ENCODE results near the gene SVOP. TPM values are rescaled to one million over a fixed set of nuclear protein-coding genes. Genes with fewer than 3 reads are reported as not detected.

Gene SVOP
- total and polyA plus RNA-seq, 5 donors from 2014 or later, result not detected

DNA sequence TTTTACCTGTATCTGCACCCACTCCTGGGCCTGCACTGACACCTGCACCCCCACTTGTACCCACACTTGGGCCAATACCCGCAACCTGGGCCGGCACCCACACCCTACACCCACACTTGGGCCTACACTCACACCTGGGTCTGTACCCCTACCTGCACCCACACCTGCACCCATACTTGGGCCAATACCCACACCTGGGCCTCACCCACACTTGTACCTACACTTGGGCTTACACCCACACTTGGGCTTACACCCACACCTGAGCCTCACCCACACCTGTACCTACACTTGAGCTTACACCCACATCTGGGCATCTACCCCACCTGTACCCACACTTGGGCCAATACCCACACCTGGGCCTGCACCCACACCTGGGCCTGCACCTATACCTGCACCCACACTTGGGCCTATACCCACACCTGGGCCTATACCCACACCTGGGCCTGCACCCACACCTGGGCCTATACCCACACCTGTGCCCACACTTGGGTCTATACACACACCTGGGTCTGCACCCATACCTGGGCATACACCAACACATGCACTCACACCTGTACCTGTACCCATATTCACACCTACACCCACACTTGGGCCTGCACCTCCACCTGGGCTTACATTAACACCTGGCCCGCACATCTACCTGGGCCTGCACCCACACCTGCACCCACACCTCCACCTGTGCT is 101.8 kb downstream of the SVOP start:
- DNase-seq (no peak), ATAC-seq (ENCODE audit: low read depth in 2 of 2) (no peak)
- no peak overlapping the region for H3K4me3 ChIP-seq (ENCODE audit: low read depth, low read length)
- no peaks in the 10 kb centered on the region for H3K4me1 Mint-ChIP-seq
- peaks cover 0 to 1% of the 10 kb centered on the region in 2 experiments for H3K9me3 ChIP-seq (ENCODE audit: control insufficient read depth in 2 of 2, low read length in 2 of 2)
- H3K4me1 ChIP-seq (ENCODE audit: control insufficient read depth, insufficient read depth, low read length, poor library complexity, severe bottlenecking), result no peaks in the 10 kb centered on the region
- peaks cover 0 to 7% (median 0%) of the 10 kb centered on the region in 7 donors for H3K9me3 Mint-ChIP-seq
- H3K27me3 ChIP-seq (ENCODE audit: control insufficient read depth, insufficient read depth, low read length), result no peaks in the 10 kb centered on the region
- no peaks in the 10 kb centered on the region for H3K36me3 Mint-ChIP-seq
- H3K27me3 Mint-ChIP-seq, result peaks cover 4% of the 10 kb centered on the region
- H3K4me3 Mint-ChIP-seq, result no peak overlapping the region
- no peaks in the 10 kb centered on the region for H3K36me3 ChIP-seq (ENCODE audit: control insufficient read depth, insufficient read depth, low read length)
- H3K27ac ChIP-seq (ENCODE audit: insufficient read depth, low read length, poor library complexity, severe bottlenecking), result no peak overlapping the region
- peak overlapping the region in 1 of 3 donors; percentile 66 for H3K27ac Mint-ChIP-seq

- Mint-ChIP-seq H3K27me3 (peaks cover 4% of the 10 kb centered on the region), H3K4me1 (no peaks in the 10 kb centered on the region), H3K4me3 (no peak overlapping the region), H3K36me3 (no peaks in the 10 kb centered on the region), H3K27ac (no peak overlapping the region), H3K9me3 (peaks cover 0 to 6% (median 0%) of the 10 kb centered on the region in 7 donors)
- no peak for ATAC-seq (ENCODE audit: low read depth in 2 of 2)
- no peak for DNase-seq
- Histone ChIP-seq H3K27ac (ENCODE audit: insufficient read depth, low read length, poor library complexity, severe bottlenecking) (no peak overlapping the region), H3K27me3 (ENCODE audit: control insufficient read depth, insufficient read depth, low read length) (peaks cover 2% of the 10 kb centered on the region), H3K4me1 (ENCODE audit: control insufficient read depth, insufficient read depth, low read length, poor library complexity, severe bottlenecking) (no peaks in the 10 kb centered on the region), H3K4me3 (ENCODE audit: low read depth, low read length) (no peak overlapping the region), H3K36me3 (ENCODE audit: control insufficient read depth, insufficient read depth, low read length) (no peaks in the 10 kb centered on the region), H3K9me3 (ENCODE audit: control insufficient read depth in 2 of 2, low read length in 2 of 2) (peaks cover 0 to 1% of the 10 kb centered on the region in 2 experiments)
Observed at GRCh38 chr12:108918206-108918605, 102.7 kb downstream of the SVOP start.

DNA sequence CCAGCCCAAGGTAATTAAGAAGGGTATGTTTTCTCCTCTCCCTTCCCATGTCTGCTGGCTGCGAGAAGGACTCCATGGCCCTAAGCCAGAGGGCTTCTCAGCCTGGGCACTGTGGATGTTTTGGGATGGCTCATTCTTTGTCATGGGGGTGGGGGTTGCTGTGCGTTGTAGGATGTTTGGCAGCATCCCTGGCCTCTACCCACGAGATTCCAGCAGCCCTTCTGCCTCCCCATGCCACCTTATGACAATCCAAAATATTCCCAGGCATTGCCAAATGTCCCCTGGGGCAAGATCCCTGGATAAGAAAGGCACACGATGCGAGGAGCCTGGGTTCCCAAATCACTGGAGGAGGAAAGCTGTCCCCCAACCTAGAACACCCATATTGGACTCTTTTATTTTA is 104.5 kb downstream of the SVOP start:
- no peak for DNase-seq
- Mint-ChIP-seq H3K27ac (no peak overlapping the region), H3K4me1 (no peaks in the 10 kb centered on the region), H3K9me3 (peaks cover 0 to 6% (median 0%) of the 10 kb centered on the region in 7 donors), H3K27me3 (peaks cover 9% of the 10 kb centered on the region), H3K4me3 (no peak overlapping the region), H3K36me3 (no peaks in the 10 kb centered on the region)
- no peak overlapping the region for H3K27ac ChIP-seq (ENCODE audit: insufficient read depth, low read length, poor library complexity, severe bottlenecking)
- H3K27me3 ChIP-seq (ENCODE audit: control insufficient read depth, insufficient read depth, low read length), result peaks cover 2% of the 10 kb centered on the region
- no peaks in the 10 kb centered on the region for H3K36me3 ChIP-seq (ENCODE audit: control insufficient read depth, insufficient read depth, low read length)
- H3K9me3 ChIP-seq (ENCODE audit: control insufficient read depth in 2 of 2, low read length in 2 of 2), result peaks cover 0 to 1% of the 10 kb centered on the region in 2 experiments
- no peak overlapping the region for H3K4me3 ChIP-seq (ENCODE audit: low read depth, low read length)
- no peak for ATAC-seq (ENCODE audit: low read depth in 2 of 2)
- H3K4me1 ChIP-seq (ENCODE audit: control insufficient read depth, insufficient read depth, low read length, poor library complexity, severe bottlenecking), result no peaks in the 10 kb centered on the region

DNA sequence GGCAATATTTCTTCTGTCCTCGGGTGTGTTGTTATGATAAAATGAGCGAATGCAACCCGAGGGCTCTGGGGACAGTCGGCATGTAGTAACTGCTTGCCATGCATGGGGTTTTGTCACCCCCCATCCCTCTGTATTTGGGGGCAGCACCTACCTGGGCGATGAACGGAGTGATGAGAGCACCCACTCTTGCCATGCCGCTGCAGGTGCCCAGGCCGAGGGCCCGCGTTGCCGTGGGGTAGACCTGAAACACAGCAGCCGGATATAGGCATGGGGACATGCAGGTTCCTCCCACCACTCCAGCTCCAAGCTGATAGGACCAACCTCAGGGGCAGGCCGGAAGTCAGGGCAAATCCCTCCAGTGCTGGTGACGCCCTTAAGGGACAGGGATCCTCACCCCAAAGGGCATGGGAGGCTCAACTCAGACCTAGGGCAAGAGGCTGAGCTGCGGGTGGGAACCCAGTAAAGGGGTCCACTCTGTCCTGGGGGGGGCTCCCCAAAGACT is 105.2 kb downstream of the SVOP start:
- Mint-ChIP-seq H3K36me3 (no peaks in the 10 kb centered on the region), H3K9me3 (peaks cover 0 to 6% (median 0%) of the 10 kb centered on the region in 7 donors), H3K4me1 (no peaks in the 10 kb centered on the region), H3K27me3 (peaks cover 9% of the 10 kb centered on the region), H3K4me3 (no peak overlapping the region), H3K27ac (no peak overlapping the region)
- Histone ChIP-seq H3K9me3 (ENCODE audit: control insufficient read depth in 2 of 2, low read length in 2 of 2) (peaks cover 0 to 1% of the 10 kb centered on the region in 2 experiments), H3K27ac (ENCODE audit: insufficient read depth, low read length, poor library complexity, severe bottlenecking) (no peak overlapping the region), H3K27me3 (ENCODE audit: control insufficient read depth, insufficient read depth, low read length) (peaks cover 2% of the 10 kb centered on the region), H3K4me1 (ENCODE audit: control insufficient read depth, insufficient read depth, low read length, poor library complexity, severe bottlenecking) (no peaks in the 10 kb centered on the region), H3K4me3 (ENCODE audit: low read depth, low read length) (no peak overlapping the region), H3K36me3 (ENCODE audit: control insufficient read depth, insufficient read depth, low read length) (no peaks in the 10 kb centered on the region)
- ATAC-seq (ENCODE audit: low read depth in 2 of 2) (no peak), DNase-seq (no peak)

- H3K9me3 Mint-ChIP-seq, result peaks cover 0 to 6% (median 0%) of the 10 kb centered on the region in 7 donors
- no peak overlapping the region for H3K4me3 ChIP-seq (ENCODE audit: low read depth, low read length)
- H3K27me3 Mint-ChIP-seq, result peaks cover 15% of the 10 kb centered on the region
- no peaks in the 10 kb centered on the region for H3K9me3 ChIP-seq (ENCODE audit: control insufficient read depth in 2 of 2, low read length in 2 of 2)
- no peak overlapping the region for H3K27ac ChIP-seq (ENCODE audit: insufficient read depth, low read length, poor library complexity, severe bottlenecking)
- no peaks in the 10 kb centered on the region for H3K4me1 Mint-ChIP-seq
- peaks cover 2% of the 10 kb centered on the region for H3K27me3 ChIP-seq (ENCODE audit: control insufficient read depth, insufficient read depth, low read length)
- H3K36me3 ChIP-seq (ENCODE audit: control insufficient read depth, insufficient read depth, low read length), result no peaks in the 10 kb centered on the region
- no peaks in the 10 kb centered on the region for H3K4me1 ChIP-seq (ENCODE audit: control insufficient read depth, insufficient read depth, low read length, poor library complexity, severe bottlenecking)
- no peaks in the 10 kb centered on the region for H3K36me3 Mint-ChIP-seq
- H3K4me3 Mint-ChIP-seq, result no peak overlapping the region
- no peak overlapping the region for H3K27ac Mint-ChIP-seq
- ATAC-seq (ENCODE audit: low read depth in 2 of 2) (no peak), DNase-seq (no peak)
Observed at GRCh38 chr12:108914121-108914531, 106.7 kb downstream of the SVOP start.

GRCh38 chr12:108912361-108912760 is 108.5 kb downstream of the SVOP start:
- Mint-ChIP-seq H3K36me3 (no peaks in the 10 kb centered on the region), H3K27ac (no peak overlapping the region), H3K4me3 (no peak overlapping the region), H3K27me3 (peaks cover 20% of the 10 kb centered on the region), H3K4me1 (no peaks in the 10 kb centered on the region), H3K9me3 (peaks cover 0 to 2% (median 0%) of the 10 kb centered on the region in 7 donors)
- Histone ChIP-seq H3K27ac (ENCODE audit: insufficient read depth, low read length, poor library complexity, severe bottlenecking) (no peak overlapping the region), H3K27me3 (ENCODE audit: control insufficient read depth, insufficient read depth, low read length) (peaks cover 2% of the 10 kb centered on the region), H3K9me3 (ENCODE audit: control insufficient read depth in 2 of 2, low read length in 2 of 2) (no peaks in the 10 kb centered on the region), H3K4me1 (ENCODE audit: control insufficient read depth, insufficient read depth, low read length, poor library complexity, severe bottlenecking) (no peaks in the 10 kb centered on the region), H3K36me3 (ENCODE audit: control insufficient read depth, insufficient read depth, low read length) (no peaks in the 10 kb centered on the region), H3K4me3 (ENCODE audit: low read depth, low read length) (no peak overlapping the region)
- no peak for ATAC-seq (ENCODE audit: low read depth in 2 of 2)
- DNase-seq, result no peak

DNA sequence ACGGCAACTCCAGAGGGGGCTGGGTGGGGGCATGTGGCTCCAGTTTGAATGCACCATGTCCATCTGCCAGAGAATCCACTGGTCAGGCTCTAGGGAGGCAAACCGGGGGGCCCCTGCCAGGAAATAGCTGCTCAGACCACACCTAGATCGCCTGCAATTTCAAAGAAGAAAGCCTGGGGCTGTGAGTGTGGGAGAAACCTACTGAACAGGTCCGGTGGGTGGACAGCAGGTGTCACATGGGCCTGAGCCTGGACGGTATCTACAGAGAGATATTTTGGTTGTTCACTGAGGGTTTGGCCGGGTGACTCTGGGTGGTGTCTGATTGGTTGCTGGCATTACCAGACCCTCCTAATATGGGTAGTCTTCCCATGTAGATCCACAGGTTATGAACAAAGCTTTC is 109.0 kb downstream of the SVOP start:
- DNase-seq (no peak), ATAC-seq (ENCODE audit: low read depth in 2 of 2) (no peak)
- Histone ChIP-seq H3K9me3 (ENCODE audit: control insufficient read depth in 2 of 2, low read length in 2 of 2) (no peaks in the 10 kb centered on the region), H3K27ac (ENCODE audit: insufficient read depth, low read length, poor library complexity, severe bottlenecking) (no peak overlapping the region), H3K36me3 (ENCODE audit: control insufficient read depth, insufficient read depth, low read length) (no peaks in the 10 kb centered on the region), H3K27me3 (ENCODE audit: control insufficient read depth, insufficient read depth, low read length) (peaks cover 2% of the 10 kb centered on the region), H3K4me3 (ENCODE audit: low read depth, low read length) (no peak overlapping the region), H3K4me1 (ENCODE audit: control insufficient read depth, insufficient read depth, low read length, poor library complexity, severe bottlenecking) (no peaks in the 10 kb centered on the region)
- Mint-ChIP-seq H3K36me3 (no peaks in the 10 kb centered on the region), H3K4me3 (no peak overlapping the region), H3K9me3 (peaks cover 0 to 2% (median 0%) of the 10 kb centered on the region in 7 donors), H3K27ac (no peak overlapping the region), H3K27me3 (peaks cover 21% of the 10 kb centered on the region), H3K4me1 (no peaks in the 10 kb centered on the region)

GRCh38 chr12:108910336-108910735 is 110.5 kb downstream of the SVOP start:
- no peaks in the 10 kb centered on the region for H3K36me3 Mint-ChIP-seq
- H3K27me3 ChIP-seq (ENCODE audit: control insufficient read depth, insufficient read depth, low read length), result peaks cover 4% of the 10 kb centered on the region
- no peak for ATAC-seq (ENCODE audit: low read depth in 2 of 2)

More at GRCh38 chr12:108910336-108910735, 110.5 kb downstream of the SVOP start:
- no peak for DNase-seq
- H3K9me3 ChIP-seq (ENCODE audit: control insufficient read depth in 2 of 2, low read length in 2 of 2), result no peaks in the 10 kb centered on the region
- Mint-ChIP-seq H3K9me3 (peaks cover 0 to 6% (median 0%) of the 10 kb centered on the region in 7 donors), H3K4me1 (no peaks in the 10 kb centered on the region), H3K27me3 (peaks cover 35% of the 10 kb centered on the region), H3K4me3 (no peak overlapping the region), H3K27ac (no peak overlapping the region)
- no peaks in the 10 kb centered on the region for H3K4me1 ChIP-seq (ENCODE audit: control insufficient read depth, insufficient read depth, low read length, poor library complexity, severe bottlenecking)
- no peaks in the 10 kb centered on the region for H3K36me3 ChIP-seq (ENCODE audit: control insufficient read depth, insufficient read depth, low read length)
- no peak overlapping the region for H3K4me3 ChIP-seq (ENCODE audit: low read depth, low read length)
- no peak overlapping the region for H3K27ac ChIP-seq (ENCODE audit: insufficient read depth, low read length, poor library complexity, severe bottlenecking)

Data from CD4-positive, CD25-positive, alpha-beta regulatory T cell (primary cell).